Jurkat, Clone E6-1 (cell line): ENCODE measurements around the gene LGR4.
A peak's percentile ranks its signal among the peaks of the same experiment; 100 is the strongest.
"Not testable (repeated sequence)": the region's sequence is repeated elsewhere in the genome, so short reads cannot be mapped to it uniquely, and the experiment has no call there.

Source experiments
- DNase-seq: peaks from one replicate; pipeline ENCODE4 v3.0.0-alpha.2; 2011; ENCODE audit warnings: low read depth, low spot score
- H3K4me3 ChIP-seq: 2 replicates; pipeline ENCODE4 v1.5.1; 2011; ENCODE audit warnings: mild to moderate bottlenecking, low read length, control low read depth, moderate library complexity

Gene LGR4

DNA sequence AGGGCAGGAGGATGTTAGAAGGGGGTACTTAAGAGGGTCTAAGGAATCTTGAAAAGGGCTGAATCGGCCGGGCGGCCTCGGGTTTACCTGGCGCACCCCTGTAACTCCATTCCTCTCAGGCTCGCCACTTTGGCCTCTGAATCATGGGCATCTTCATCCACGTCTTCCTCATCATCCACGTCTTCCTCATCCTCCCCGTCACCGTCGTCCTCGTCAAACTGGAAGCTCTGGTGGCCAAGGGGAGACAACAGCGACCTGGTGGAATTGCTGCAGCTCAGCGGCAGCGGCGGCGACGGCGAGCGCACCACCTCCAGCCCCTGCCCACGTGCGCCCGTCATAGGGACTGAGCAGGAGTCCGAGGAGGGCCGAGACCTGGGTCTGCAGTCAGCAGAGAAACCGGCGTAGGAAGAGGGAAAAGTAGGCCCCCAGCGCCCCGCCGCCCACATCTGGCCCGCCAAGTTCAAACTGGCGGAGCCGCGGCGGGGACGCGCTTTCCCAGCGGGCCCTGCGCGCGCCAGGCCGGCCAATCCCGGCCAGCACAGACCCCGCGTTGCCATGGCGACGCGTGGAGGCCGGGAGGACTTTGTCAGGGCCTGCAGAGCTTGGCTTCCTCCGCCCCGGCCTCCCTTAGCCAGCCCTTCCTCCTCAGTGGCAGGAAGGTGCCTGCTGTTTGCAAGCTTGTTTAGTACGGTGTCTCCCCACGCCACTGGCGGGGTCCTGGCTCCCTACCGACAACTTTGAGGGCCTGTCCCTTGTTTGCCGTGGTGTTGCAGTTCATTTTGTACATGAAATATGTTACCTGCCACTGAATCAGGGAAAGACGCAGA, 109.6 kb downstream of the LGR4 start, which contains the start of gene CCDC34:
Gene CCDC34 (minus strand): TSS at position 467 of the 827 bp plus-strand sequence. CDS start 21 bp downstream, at position 446.
- H3K4me3 ChIP-seq: peak within 1 kb of the TSS; percentile 86
- peak; percentile 88 for DNase-seq

GRCh38 chr11:27361649-27362431, 110.8 kb downstream of the LGR4 start:
- H3K4me3 ChIP-seq: peak overlapping the region; percentile 86
- DNase-seq: no peak

GRCh38 chr11:27358296-27358695, 114.3 kb downstream of the LGR4 start:
- no peak overlapping the region for H3K4me3 ChIP-seq
- DNase-seq: no peak

DNA sequence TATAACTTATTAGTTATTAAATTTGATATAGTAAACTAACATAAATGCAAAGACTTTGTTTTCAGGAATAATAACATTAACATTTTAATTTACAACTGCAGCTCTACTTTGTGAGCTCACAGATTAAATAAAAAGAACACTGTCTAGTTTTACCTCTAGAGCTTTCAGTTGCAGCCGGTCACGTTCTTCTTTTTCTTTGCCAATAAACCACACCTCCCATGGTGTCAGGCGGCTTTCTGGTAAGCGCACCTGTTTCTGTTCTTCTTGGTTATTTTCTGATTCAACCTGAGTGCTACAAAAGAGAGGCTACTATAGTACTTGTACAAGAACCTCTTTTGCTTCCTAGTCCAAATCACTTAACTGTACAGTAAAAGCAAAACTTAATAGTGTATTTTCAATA, 115.3 kb downstream of the LGR4 start:
- DNase-seq: no peak
- H3K4me3 ChIP-seq: no peak overlapping the region

DNA sequence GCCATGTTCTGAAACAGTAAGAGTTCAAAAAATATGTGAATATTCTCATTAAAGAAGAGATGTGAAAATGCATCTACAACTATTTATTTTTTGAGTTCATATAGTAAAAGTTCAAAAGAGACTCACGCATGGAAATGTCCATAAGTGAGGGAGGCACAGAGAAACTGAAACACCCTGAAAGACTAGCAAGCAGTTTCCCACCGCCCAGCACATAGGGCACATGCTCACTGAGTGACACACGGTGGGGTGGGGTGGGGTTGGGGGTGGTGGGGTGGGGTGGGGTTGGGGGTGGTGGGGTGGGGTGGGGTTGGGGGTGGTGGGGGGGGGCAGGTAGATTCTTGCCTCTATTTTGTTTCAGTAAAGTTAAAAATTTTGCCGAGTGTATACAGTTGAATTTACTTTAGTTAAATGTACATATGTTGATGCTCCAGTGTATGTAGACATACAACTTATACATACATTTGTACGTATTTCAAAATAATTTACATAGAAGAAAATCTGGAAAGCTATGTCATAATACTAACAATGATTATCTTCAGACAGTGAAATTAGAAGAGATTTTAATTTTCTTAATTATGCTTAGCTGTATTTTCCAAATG, 115.9 kb downstream of the LGR4 start:
- H3K4me3 ChIP-seq: no peak overlapping the region
- DNase-seq: no peak

- no peak for DNase-seq
Measured at GRCh38 chr11:27355575-27356104, 117.0 kb downstream of the LGR4 start.

DNA sequence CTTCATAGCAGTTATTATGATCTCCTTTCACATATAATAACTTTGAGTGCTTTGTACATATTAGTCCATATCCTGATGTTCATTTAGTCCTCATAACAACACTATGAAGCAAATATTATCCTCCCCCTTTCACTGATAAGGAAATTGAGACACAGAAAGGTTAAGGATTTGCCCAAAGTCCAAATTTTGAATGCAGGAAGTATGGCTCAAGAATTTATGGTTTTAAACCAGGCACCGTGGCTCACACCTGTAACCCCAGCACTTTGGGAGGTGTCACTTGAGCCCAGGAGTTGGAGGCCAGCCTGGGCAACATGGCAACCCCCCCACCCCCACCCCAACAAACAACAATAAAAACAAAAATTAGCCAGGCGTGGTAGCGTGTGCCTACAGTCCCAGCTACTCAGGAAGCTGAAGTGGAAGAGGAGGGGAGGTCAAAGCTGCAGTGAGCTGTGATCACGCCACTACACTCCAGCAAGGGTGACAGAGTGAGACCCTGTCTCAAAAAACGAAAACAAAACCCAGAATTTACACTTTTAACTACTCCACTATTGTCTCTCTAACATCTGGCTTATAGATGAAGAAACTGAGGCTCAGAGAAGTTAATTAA, 118.1 kb downstream of the LGR4 start:
- no peak for DNase-seq
- no peak overlapping the region for H3K4me3 ChIP-seq

More at GRCh38 chr11:27355575-27356104, 117.0 kb downstream of the LGR4 start:
- no peak overlapping the region for H3K4me3 ChIP-seq

DNA sequence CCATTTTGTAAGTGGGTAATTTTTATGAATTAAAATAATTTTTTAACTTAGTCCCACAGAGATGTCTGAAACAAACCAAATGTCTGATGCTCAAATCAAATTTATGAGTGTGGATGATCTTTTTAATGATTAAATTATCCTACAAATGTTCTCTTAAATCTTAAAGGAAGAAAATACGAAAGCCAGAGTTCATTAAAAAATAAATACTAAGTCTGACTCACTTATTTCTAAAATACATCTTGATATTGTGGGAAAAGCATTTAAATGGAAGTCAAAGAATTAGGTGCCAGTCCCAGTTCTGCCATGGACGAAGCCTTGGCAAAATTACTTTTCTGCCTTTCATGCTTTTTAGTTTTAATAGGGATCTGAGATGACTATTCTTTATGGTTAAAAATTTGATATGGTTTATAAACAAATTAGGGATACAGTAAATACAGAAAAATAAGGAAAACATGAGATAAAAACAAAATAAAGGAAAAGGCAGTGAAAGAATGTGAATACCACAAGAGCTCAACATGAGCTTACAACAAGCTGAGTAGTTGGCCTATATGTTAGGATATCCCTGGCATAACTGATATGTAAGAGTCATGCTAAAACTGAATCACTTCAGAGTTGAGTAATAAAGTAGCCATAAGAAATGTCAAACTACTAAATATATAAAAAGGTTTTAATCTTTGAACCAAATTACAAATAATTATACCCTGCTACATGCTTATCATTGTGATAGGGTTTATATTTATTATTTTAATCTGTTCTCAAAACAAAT, 118.8 kb downstream of the LGR4 start:
- no peak overlapping the region for H3K4me3 ChIP-seq
- DNase-seq: no peak

GRCh38 chr11:27352781-27353180, 119.8 kb downstream of the LGR4 start:
- H3K4me3 ChIP-seq: no peak overlapping the region
- DNase-seq: no peak

GRCh38 chr11:27350511-27350910, 122.1 kb downstream of the LGR4 start:
- no peak overlapping the region for H3K4me3 ChIP-seq
- DNase-seq: no peak

DNA sequence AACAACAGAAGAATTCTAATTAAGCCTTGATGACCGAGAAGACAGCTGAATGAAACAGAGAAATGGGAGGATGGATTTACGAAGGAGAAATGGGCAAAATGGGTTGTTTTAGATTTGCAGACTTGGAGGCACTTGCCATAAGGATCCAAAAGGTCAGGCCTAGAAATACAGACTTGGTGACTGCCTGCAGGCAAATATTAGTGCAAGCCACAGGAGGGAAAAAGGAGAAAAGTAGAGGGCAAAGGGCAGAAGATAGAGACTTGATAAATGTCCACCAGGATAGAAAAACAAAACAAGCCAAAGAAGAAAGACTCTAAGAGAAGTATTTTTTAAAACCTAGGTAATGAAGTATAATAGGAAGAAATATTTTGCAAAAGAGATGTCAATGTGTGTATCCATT, 122.7 kb downstream of the LGR4 start:
- DNase-seq: no peak
- H3K4me3 ChIP-seq: no peak overlapping the region

DNA sequence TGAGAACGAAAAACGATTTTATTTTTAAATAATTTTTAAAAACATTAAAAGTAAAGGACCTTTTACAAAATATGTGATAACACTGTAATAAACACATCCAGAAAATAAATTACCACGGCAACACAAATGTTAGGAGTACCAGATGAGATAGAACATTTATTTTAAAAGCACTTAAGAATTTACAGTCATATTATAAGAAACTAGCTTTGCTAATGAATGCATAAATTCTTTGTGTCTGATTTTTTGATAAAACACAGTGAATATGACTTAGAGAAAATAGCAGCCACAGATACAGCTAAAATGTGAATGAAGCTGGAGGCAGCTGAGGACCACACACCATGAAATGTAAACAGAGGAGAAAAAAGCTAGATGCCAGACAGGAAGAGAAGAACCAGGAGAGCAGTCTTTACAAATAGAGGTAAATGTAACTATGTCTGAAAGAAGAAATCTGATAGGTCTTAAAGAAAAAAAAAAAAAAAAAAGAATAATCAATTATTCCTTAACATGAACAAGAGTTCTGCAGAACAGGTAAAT, 124.2 kb downstream of the LGR4 start:
- no peak overlapping the region for H3K4me3 ChIP-seq
- DNase-seq: no peak

GRCh38 chr11:27347359-27348339, 124.9 kb downstream of the LGR4 start:
- DNase-seq: no peak
- no peak overlapping the region for H3K4me3 ChIP-seq

DNA sequence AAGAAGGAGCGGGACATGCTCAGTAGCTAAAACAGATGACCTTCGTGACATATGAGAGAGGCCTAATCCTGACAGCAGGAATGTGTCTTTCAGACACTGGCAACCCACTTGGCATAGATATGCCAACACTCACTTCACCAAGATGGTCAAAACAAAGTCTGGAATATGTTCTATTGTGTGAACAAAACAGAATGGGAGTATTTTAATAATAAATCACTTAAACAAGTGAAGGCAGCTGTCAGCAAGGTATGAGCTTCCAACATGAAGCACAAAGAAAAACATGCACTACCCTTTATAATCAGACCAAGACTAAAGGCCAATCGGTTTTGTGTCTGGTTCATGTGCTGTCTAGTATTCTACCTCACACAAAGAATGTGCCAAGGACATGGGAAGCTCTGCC, 132.6 kb downstream of the LGR4 start:
- no peak for DNase-seq
- no peak overlapping the region for H3K4me3 ChIP-seq

DNA sequence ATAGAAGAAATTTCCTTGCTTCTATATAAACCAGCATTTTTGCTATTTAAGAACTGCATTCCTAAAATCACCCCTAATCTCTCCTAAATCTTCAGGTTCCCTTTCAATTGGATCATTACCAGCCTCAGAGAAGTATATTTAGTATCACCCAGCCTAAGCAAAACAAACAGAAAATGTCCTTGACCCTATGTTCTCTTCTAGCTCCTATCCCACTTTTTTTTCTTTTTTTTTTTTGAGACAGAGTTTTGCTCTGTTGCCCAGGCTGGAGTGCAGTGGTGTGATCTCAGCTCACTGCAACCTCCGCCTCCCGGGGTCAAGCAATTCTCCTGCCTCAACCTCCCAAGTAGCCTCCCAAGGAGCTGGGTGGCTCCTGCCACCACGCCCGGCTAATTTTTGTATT, 137.8 kb downstream of the LGR4 start:
- not testable (repeated sequence) for H3K4me3 ChIP-seq, DNase-seq

- DNase-seq: no peak
- no peak overlapping the region for H3K4me3 ChIP-seq
Measured at GRCh38 chr11:27331981-27332380, 140.6 kb downstream of the LGR4 start.

DNA sequence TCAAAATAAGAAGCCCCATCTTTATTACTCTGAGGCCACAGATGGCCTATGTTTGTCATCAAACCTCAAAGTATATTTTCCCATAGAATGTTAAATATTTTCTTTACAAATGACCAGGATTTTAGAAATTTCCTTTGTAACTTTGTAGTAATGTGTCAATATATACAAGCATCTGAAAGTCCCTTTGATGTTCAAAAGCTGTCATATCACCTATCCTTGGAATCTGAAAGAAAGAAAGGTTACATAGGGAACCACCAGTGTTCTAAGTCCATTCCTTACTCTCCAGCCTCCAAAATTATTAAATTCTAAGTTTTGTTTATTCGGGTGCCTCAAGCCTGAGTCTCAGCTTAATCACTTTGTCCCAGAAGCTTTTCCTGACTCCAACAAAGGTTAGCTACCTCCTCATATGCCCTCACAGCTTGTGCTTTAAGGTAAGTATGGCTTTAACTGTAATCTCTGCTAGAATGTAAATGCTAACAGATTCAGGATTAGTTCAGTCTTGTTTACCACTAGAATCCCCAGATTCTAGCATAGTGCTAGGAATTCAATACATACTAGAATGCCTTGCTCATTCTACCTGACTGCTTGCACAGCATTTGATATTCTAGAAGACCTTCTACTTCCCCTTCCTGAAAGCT, 141.8 kb downstream of the LGR4 start:
- no peak for DNase-seq
- no peak overlapping the region for H3K4me3 ChIP-seq
